SU-DHL-6 (cell line): ENCODE data around the gene FAM167B.
A peak's percentile ranks its signal among the peaks of the same experiment; 100 is the strongest.

Experiments
- H2AFZ ChIP-seq: fragments of 200-600 bp; sonication (generic); 2 replicates; pipeline ENCODE4 v1.6.1; 2014; ENCODE audit warnings: low read depth, mild to moderate bottlenecking, moderate library complexity, mixed read lengths, antibody characterized with exemption, low read length; ENCODE audit not compliant: severe bottlenecking
- H3F3A ChIP-seq: fragments of 200-600 bp; shearing (Covaris generic); 2 replicates; pipeline ENCODE4 v1.6.0; 2016; ENCODE audit warnings: antibody characterized with exemption, mild to moderate bottlenecking; ENCODE audit not compliant: insufficient read depth
- H3K27ac ChIP-seq: fragments of 200-600 bp; sonication (generic); 2 replicates; pipeline ENCODE4 v1.5.1; 2016; ENCODE audit warnings: low read depth, mild to moderate bottlenecking, low read length, moderate library complexity, mixed read lengths
- H3K27me3 ChIP-seq: fragments of 200-600 bp; sonication (generic), shearing (Covaris generic); 2 replicates; pipeline ENCODE4 v1.6.0; 2014; ENCODE audit warnings: mild to moderate bottlenecking, low read length
- H3K36me3 ChIP-seq: fragments of 200-600 bp; sonication (generic); 2 replicates; pipeline ENCODE4 v1.6.1; 2014; ENCODE audit warnings: mild to moderate bottlenecking, low read length, mixed read lengths
- H3K4me2 ChIP-seq: fragments of 300-600, 200-600 bp; shearing (Covaris generic), sonication (generic); 2 replicates; pipeline ENCODE4 v1.6.0; 2014; ENCODE audit warnings: low read length, low read depth, mild to moderate bottlenecking; ENCODE audit not compliant: poor library complexity, severe bottlenecking
- H3K4me3 ChIP-seq: fragments of 200-600 bp; sonication (generic); 2 replicates; pipeline ENCODE4 v1.5.1; 2014; ENCODE audit warnings: antibody characterized with exemption, low read length, mild to moderate bottlenecking, mixed read lengths; ENCODE audit not compliant: insufficient read depth, poor library complexity, severe bottlenecking
- H3K79me2 ChIP-seq: fragments of 200-600 bp; sonication (generic); 2 replicates; pipeline ENCODE4 v1.6.1; 2014; ENCODE audit warnings: mild to moderate bottlenecking, low read length, moderate library complexity; ENCODE audit not compliant: insufficient read depth
- H3K9ac ChIP-seq: fragments of 200-600 bp; sonication (generic); 2 replicates; pipeline ENCODE4 v1.7.0; 2014; ENCODE audit warnings: mild to moderate bottlenecking, low read length
- H3K9me2 ChIP-seq: fragments of 200-600 bp; sonication (generic); replicated peaks from 2 replicates; pipeline ENCODE4 v1.6.1; 2014; ENCODE audit warnings: low read length; ENCODE audit not compliant: insufficient read depth
- H3K9me3 ChIP-seq: fragments of 200-600 bp; sonication (generic); 2 replicates; pipeline ENCODE4 v1.6.1; 2014; ENCODE audit warnings: low read length, mixed read lengths; ENCODE audit not compliant: insufficient read depth
- H4K20me1 ChIP-seq: fragments of 200-600 bp; sonication (generic); 2 replicates; pipeline ENCODE4 v1.6.1; 2014; ENCODE audit warnings: low read depth, mild to moderate bottlenecking, antibody characterized with exemption, low read length, moderate library complexity, mixed read lengths
- EZH2phosphoT487 ChIP-seq: fragments of 200-600 bp; sonication (generic), shearing (Covaris generic); conservative IDR thresholded peaks from 2 replicates; pipeline ENCODE4 v1.6.1; 2018; ENCODE audit warnings: mild to moderate bottlenecking, antibody characterized with exemption, low read length, moderate library complexity, mixed read lengths
- TF ChIP-seq, protein P1 (sequence below): fragments of 200-600 bp; sonication (generic); IDR thresholded peaks from one replicate; pipeline ENCODE4 v1.5.1; 2017; ENCODE audit warnings: antibody characterized with exemption, mild to moderate bottlenecking, low read length, moderate library complexity; ENCODE audit not compliant: insufficient read depth, poor library complexity, severe bottlenecking

Gene FAM167B

DNA sequence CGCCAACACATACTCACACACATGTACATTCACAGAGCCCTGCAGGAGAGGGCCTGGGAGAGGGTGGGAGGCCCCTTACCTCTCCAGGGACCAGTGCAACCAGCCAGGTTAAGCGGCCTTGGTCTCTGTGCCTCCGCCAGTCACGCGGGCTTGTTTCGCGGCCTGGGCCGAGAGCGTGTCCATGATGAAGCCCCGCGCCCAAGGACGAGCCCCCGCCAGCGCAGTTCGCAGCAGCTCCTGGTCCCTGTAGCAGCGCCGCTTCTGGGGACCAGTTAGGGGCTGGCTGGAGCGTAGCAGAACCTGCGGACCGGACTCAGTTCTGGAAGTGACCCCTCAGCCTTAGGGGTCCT is 7.3 kb upstream of the FAM167B start:
- peaks cover 17% of the 10 kb centered on the region for H3F3A ChIP-seq
- TF ChIP-seq EZH2phosphoT487: no peak
- TF ChIP-seq, protein P1, sequence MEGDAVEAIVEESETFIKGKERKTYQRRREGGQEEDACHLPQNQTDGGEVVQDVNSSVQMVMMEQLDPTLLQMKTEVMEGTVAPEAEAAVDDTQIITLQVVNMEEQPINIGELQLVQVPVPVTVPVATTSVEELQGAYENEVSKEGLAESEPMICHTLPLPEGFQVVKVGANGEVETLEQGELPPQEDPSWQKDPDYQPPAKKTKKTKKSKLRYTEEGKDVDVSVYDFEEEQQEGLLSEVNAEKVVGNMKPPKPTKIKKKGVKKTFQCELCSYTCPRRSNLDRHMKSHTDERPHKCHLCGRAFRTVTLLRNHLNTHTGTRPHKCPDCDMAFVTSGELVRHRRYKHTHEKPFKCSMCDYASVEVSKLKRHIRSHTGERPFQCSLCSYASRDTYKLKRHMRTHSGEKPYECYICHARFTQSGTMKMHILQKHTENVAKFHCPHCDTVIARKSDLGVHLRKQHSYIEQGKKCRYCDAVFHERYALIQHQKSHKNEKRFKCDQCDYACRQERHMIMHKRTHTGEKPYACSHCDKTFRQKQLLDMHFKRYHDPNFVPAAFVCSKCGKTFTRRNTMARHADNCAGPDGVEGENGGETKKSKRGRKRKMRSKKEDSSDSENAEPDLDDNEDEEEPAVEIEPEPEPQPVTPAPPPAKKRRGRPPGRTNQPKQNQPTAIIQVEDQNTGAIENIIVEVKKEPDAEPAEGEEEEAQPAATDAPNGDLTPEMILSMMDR: no peak
- H3K36me3 ChIP-seq: no peaks in the 10 kb centered on the region
- H3K4me2 ChIP-seq: peak overlapping the region; percentile 82
- no peaks in the 10 kb centered on the region for H3K9me2 ChIP-seq
- no peaks in the 10 kb centered on the region for H3K9me3 ChIP-seq
- no peak overlapping the region for H2AFZ ChIP-seq
- no peaks in the 10 kb centered on the region for H3K79me2 ChIP-seq
- no peaks in the 10 kb centered on the region for H3K27me3 ChIP-seq
- H3K9ac ChIP-seq: peak overlapping the region; percentile 55; the same call in 1 of the 2 replicates
- H3K27ac ChIP-seq: no peak overlapping the region
- no peak overlapping the region for H3K4me3 ChIP-seq
- H4K20me1 ChIP-seq: no peaks in the 10 kb centered on the region

DNA sequence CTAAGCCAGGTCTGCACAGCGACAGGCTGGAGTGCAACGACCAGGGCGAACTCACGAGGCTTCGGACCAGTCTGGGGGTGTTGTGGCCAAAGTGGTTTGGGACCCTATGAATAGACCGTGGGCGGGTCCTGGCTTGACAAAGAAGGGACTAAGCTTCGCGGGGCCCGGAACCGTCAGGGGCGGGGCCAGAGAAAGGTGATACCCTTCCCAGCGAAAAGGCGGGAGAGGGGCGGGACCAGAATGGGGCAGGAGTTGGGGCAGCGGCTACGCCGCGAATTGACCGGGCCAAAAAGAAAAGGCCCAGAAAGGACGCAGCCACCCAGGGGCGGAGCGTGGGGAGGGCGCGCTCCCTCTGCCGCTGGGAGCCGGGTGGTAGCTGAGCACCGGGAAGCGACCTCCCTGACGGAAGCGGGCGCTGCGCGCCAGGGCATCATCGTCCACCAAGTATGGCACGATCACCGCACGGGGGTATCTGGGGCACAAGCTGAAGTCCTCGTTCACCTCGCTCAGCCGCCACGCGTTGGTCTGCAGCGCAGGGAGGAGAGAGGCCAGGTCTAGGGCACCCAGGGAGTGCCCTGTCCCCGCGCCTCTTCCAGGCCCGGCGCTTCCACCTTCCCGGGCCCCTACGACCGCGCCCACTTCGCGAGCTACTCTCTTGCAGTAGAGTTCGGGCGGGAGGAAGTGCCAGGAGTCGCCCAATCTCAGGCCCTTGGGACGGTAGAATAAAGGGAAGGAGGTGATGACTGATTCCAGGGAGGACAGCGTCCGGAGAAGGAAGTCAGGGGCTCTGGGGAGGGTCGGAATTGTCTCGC is 6.7 kb upstream of the FAM167B start:
- peak overlapping the region; percentile 3; the same call in 1 of the 2 replicates for H3K27ac ChIP-seq
- peak overlapping the region; percentile 82 for H3K4me2 ChIP-seq

DNA sequence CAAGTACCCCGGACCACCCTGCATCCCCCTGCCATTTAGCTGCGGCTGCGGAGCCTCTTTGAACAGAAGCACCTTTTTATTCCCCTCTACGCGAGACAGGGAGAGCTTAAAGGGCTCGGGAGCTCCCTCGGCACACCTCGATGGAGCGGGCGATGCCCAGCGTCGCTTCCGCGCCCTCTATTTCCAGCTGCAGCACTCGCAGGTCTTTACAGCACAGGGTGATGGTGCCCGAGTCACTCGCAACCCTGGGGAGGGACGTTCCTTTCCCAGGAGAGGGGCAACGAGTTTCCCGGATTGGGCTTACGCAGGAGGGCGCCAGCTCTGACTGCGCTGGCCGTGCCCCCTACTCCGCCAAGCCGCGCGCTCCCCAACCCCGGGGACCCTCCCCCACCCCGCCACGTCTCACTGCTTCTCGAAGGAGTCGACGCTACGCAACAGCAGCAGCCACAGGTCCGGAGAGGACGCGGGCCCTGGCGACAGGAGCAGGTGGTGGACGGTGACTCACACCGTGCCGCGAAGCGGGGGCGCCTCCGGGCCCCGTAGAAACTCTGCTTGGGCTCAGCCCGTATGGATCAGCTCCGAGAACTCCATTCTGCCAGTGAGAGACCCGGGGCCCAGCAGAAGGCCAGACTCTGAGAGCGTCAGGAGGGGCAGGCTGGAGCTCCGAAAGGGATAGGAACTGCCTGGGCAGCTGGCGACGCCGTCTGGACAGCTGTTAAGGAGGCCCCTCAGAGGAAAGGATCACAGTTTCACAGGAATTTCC is 5.8 kb upstream of the FAM167B start:
- Histone ChIP-seq H3K36me3 (no peaks in the 10 kb centered on the region), H3K27me3 (no peaks in the 10 kb centered on the region), H3K9ac (peak overlapping the region; percentile 55), H2AFZ (peak overlapping the region; percentile 70), H3K27ac (peak overlapping the region; percentile 3; the same call in 1 of the 2 replicates), H3K9me2 (no peaks in the 10 kb centered on the region), H3K79me2 (no peaks in the 10 kb centered on the region), H3F3A (peaks cover 22% of the 10 kb centered on the region), H3K4me3 (peak overlapping the region; percentile 50), H3K9me3 (no peaks in the 10 kb centered on the region), H4K20me1 (no peaks in the 10 kb centered on the region), H3K4me2 (peak overlapping the region; percentile 82)
- TF ChIP-seq EZH2phosphoT487: no peak
- TF ChIP-seq, protein P1: no peak

More for the DNA sequence above, 6.7 kb upstream of the FAM167B start:
- no peaks in the 10 kb centered on the region for H3K9me3 ChIP-seq
- H4K20me1 ChIP-seq: no peaks in the 10 kb centered on the region
- no peak for TF ChIP-seq EZH2phosphoT487
- TF ChIP-seq, protein P1: no peak
- no peaks in the 10 kb centered on the region for H3K36me3 ChIP-seq
- H3K27me3 ChIP-seq: no peaks in the 10 kb centered on the region
- peaks cover 18% of the 10 kb centered on the region for H3F3A ChIP-seq
- H2AFZ ChIP-seq: peak overlapping the region; percentile 70
- peak overlapping the region; percentile 55 for H3K9ac ChIP-seq
- H3K9me2 ChIP-seq: no peaks in the 10 kb centered on the region
- H3K4me3 ChIP-seq: peak overlapping the region; percentile 50
- no peaks in the 10 kb centered on the region for H3K79me2 ChIP-seq
